HEK293 (cell line): ENCODE results near the gene TBC1D12.

Source experiments
- CTCF ChIP-seq: fragments of 450-650 bp; formaldehyde crosslinking; IDR thresholded peaks from 2 replicates; pipeline ENCODE4 v1.5.1; 2016; ENCODE audit warnings: missing biosample characterization, missing genetic modification characterization
- REST ChIP-seq: fragments of 450-650 bp; formaldehyde crosslinking; IDR thresholded peaks from 2 replicates; pipeline ENCODE4 v1.5.1; 2016; ENCODE audit warnings: missing biosample characterization, missing genetic modification characterization
- ZBTB17 ChIP-seq: fragments of 450-650 bp; formaldehyde crosslinking; IDR thresholded peaks from 2 replicates; pipeline ENCODE4 v1.5.1; 2016; ENCODE audit warnings: missing biosample characterization, missing genetic modification characterization
- ZFP37 ChIP-seq: fragments of 450-650 bp; formaldehyde crosslinking; IDR thresholded peaks from 2 replicates; pipeline ENCODE4 v1.5.1; 2016; ENCODE audit warnings: missing biosample characterization, missing genetic modification characterization
- ZNF501 ChIP-seq: fragments of 450-650 bp; formaldehyde crosslinking; IDR thresholded peaks from 2 replicates; pipeline ENCODE4 v1.5.1; 2016; ENCODE audit warnings: missing biosample characterization, missing genetic modification characterization
- ZNF658 ChIP-seq: fragments of 450-650 bp; formaldehyde crosslinking; IDR thresholded peaks from 2 replicates; pipeline ENCODE4; 2016; ENCODE audit warnings: missing biosample characterization, missing genetic modification characterization

- TF ChIP-seq ZBTB17 (tag by site-specific recombination) (no peak), ZNF501 (tag by site-specific recombination) (no peak), REST (tag by site-specific recombination) (no peak), ZNF658 (tag by site-specific recombination) (no peak), ZFP37 (no peak), CTCF (no peak)
Observed at GRCh38 chr10:94485094-94485493, 82.8 kb downstream of the TBC1D12 start.
